Measurements from ENCODE around the gene ZC3H8.

The ZC3H8 gene

GRCh38 chr2:112253261-112253815 is 1.5 kb downstream of the ZC3H8 start:
- TF ChIP-seq CTCF (IDR thresholded peaks at IDR 0.05), result no peak

GRCh38 chr2:112251271-112251670 is 3.6 kb downstream of the ZC3H8 start:
- TF ChIP-seq CTCF (IDR thresholded peaks at IDR 0.05), result no peak

- no peak for TF ChIP-seq CTCF (IDR thresholded peaks at IDR 0.05)
These were observed 10.0 kb downstream of the ZC3H8 start for GRCh38 chr2:112244854-112245253.

DNA sequence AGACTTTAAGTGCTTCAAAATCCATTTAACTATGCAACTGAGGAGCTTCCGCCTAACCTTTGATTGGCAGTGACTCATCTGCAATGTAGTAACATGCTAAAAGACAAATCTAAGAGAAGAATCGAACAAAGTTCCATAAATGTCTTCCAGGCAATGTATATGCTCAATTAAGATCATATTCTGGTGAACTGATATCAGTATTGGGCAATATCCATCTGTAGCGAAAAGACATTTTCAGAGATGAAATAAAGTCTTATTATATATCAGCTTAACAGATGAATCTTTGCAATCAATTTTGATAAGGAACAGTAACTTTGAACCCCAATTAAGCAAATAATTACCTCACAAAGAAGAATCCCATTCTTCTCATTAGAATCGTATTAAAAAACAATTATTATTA is 11.6 kb downstream of the ZC3H8 start:
- TF ChIP-seq CTCF (IDR thresholded peaks at IDR 0.05), result no peak

- TF ChIP-seq CTCF (IDR thresholded peaks at IDR 0.05), result no peak
These were observed 12.5 kb downstream of the ZC3H8 start for GRCh38 chr2:112242384-112242783.

DNA sequence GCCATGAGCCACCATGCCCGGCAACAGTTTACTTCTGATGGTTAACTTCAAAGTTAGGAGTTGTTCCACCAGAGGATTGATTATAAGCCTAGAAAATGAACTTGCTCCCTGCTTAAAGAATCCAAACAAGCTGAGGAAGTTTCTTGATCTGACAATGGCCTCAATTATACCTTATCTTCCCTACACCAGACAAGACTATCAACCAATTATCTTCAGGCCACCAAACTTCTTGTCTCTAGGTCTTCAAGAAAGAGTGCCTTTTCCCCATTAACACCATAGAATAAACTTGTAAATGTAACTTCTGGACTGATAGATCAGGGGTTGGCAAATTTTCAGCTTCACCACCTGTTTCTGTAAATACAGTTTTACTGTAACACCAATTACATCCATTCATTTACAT is 15.0 kb downstream of the ZC3H8 start:
- no peak for TF ChIP-seq CTCF (IDR thresholded peaks at IDR 0.05)

GRCh38 chr2:112230371-112230770 is 24.5 kb downstream of the ZC3H8 start:
- TF ChIP-seq CTCF (IDR thresholded peaks at IDR 0.05), result no peak

DNA sequence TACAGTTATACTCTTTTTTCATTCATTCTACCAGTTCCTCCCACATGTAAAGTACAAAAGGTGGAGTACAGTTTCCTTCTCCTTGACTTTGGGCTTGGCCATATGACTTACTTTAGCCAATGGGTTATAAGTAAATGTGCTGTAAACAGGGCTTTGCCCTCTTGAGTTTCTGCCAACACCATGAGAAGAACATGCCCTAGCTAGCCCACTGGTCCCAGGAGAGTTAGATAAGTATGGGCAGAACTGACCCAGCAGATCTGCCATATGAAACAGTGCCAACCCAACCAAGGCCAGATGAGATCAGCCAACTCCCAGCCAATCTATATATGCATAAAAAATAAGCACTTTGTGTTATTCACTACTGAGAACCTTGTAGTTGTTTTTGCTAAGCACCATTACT is 25.5 kb downstream of the ZC3H8 start:
- no peak for TF ChIP-seq CTCF (IDR thresholded peaks at IDR 0.05)

All from LNCAP (cell line).